HEK293 (cell line): Measurements from ENCODE around the gene DNAH3.
"Not testable (repeated sequence)": the region's sequence is repeated elsewhere in the genome, so short reads cannot be mapped to it uniquely, and the experiment has no call there.

Source experiments
- KLF10 ChIP-seq: fragments of 450-650 bp; IDR thresholded peaks from 2 replicates; pipeline ENCODE4 v1.5.1; 2018; ENCODE audit warnings: missing biosample characterization, mild to moderate bottlenecking, missing genetic modification characterization
- SALL2 ChIP-seq: fragments of 450-650 bp; formaldehyde crosslinking; IDR thresholded peaks from 2 replicates; pipeline ENCODE4 v1.5.0; 2017; ENCODE audit warnings: missing biosample characterization, mild to moderate bottlenecking, missing genetic modification characterization, borderline replicate concordance
- SCRT1 ChIP-seq: fragments of 450-650 bp; formaldehyde crosslinking; IDR thresholded peaks from 2 replicates; pipeline ENCODE4 v1.5.1; 2016; ENCODE audit warnings: missing biosample characterization, missing genetic modification characterization, borderline replicate concordance
- ZNF223 ChIP-seq: fragments of 450-650 bp; formaldehyde crosslinking; IDR thresholded peaks from 2 replicates; pipeline ENCODE4 v1.5.1; 2016; ENCODE audit warnings: missing biosample characterization, missing genetic modification characterization
- ZNF280D ChIP-seq: fragments of 450-650 bp; formaldehyde crosslinking; IDR thresholded peaks from 2 replicates; pipeline ENCODE4 v1.5.1; 2016; ENCODE audit warnings: missing biosample characterization, missing genetic modification characterization
- ZNF423 ChIP-seq: fragments of 450-650 bp; formaldehyde crosslinking; IDR thresholded peaks from 2 replicates; pipeline ENCODE4 v1.5.1; 2016; ENCODE audit warnings: missing biosample characterization, missing genetic modification characterization
- ZNF530 ChIP-seq: fragments of 450-650 bp; formaldehyde crosslinking; IDR thresholded peaks from 2 replicates; pipeline ENCODE4 v1.5.1; 2016; ENCODE audit warnings: low read depth, missing biosample characterization, missing genetic modification characterization
- ZNF629 ChIP-seq: fragments of 450-650 bp; formaldehyde crosslinking; IDR thresholded peaks from 2 replicates; pipeline ENCODE4 v1.5.1; 2017; ENCODE audit warnings: missing biosample characterization, missing genetic modification characterization
- ZNF660 ChIP-seq: fragments of 450-650 bp; IDR thresholded peaks from 2 replicates; pipeline ENCODE4 v1.5.1; 2018; ENCODE audit warnings: missing biosample characterization, mild to moderate bottlenecking, missing genetic modification characterization
- ZNF747 ChIP-seq: fragments of 450-650 bp; formaldehyde crosslinking; IDR thresholded peaks from 2 replicates; pipeline ENCODE4 v1.5.1; 2016; ENCODE audit warnings: missing biosample characterization, missing genetic modification characterization
- ZNF791 ChIP-seq: fragments of 450-650 bp; formaldehyde crosslinking; IDR thresholded peaks from 2 replicates; pipeline ENCODE4 v1.5.1; 2016; ENCODE audit warnings: missing biosample characterization, missing genetic modification characterization
- TF ChIP-seq, protein P1 (sequence below): fragments of 450-650 bp; formaldehyde crosslinking; IDR thresholded peaks from 2 replicates; pipeline ENCODE4 v1.5.1; 2016; ENCODE audit warnings: missing biosample characterization, missing genetic modification characterization
- TF ChIP-seq, protein P2 (sequence below): fragments of 450-650 bp; formaldehyde crosslinking; IDR thresholded peaks from 2 replicates; pipeline ENCODE4 v1.5.1; 2016; ENCODE audit warnings: missing biosample characterization, missing genetic modification characterization
- TF ChIP-seq, protein P3 (sequence below): fragments of 450-650 bp; formaldehyde crosslinking; IDR thresholded peaks from 2 replicates; pipeline ENCODE4 v1.5.1; 2016; ENCODE audit warnings: missing biosample characterization, missing genetic modification characterization

- not testable (repeated sequence) for TF ChIP-seq ZNF791 (tag by site-specific recombination); ZNF423 (tag by site-specific recombination); ZNF747 (tag by site-specific recombination); ZNF530; ZNF223 (tag by site-specific recombination); ZNF660 (tag by site-specific recombination); SALL2 (tag by site-specific recombination); SCRT1 (tag by site-specific recombination); ZNF280D; ZNF629 (tag by site-specific recombination); KLF10 (tag by site-specific recombination)
- TF ChIP-seq, protein P1, sequence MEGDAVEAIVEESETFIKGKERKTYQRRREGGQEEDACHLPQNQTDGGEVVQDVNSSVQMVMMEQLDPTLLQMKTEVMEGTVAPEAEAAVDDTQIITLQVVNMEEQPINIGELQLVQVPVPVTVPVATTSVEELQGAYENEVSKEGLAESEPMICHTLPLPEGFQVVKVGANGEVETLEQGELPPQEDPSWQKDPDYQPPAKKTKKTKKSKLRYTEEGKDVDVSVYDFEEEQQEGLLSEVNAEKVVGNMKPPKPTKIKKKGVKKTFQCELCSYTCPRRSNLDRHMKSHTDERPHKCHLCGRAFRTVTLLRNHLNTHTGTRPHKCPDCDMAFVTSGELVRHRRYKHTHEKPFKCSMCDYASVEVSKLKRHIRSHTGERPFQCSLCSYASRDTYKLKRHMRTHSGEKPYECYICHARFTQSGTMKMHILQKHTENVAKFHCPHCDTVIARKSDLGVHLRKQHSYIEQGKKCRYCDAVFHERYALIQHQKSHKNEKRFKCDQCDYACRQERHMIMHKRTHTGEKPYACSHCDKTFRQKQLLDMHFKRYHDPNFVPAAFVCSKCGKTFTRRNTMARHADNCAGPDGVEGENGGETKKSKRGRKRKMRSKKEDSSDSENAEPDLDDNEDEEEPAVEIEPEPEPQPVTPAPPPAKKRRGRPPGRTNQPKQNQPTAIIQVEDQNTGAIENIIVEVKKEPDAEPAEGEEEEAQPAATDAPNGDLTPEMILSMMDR (tag by site-specific recombination) = not testable (repeated sequence)
- TF ChIP-seq, protein P2, sequence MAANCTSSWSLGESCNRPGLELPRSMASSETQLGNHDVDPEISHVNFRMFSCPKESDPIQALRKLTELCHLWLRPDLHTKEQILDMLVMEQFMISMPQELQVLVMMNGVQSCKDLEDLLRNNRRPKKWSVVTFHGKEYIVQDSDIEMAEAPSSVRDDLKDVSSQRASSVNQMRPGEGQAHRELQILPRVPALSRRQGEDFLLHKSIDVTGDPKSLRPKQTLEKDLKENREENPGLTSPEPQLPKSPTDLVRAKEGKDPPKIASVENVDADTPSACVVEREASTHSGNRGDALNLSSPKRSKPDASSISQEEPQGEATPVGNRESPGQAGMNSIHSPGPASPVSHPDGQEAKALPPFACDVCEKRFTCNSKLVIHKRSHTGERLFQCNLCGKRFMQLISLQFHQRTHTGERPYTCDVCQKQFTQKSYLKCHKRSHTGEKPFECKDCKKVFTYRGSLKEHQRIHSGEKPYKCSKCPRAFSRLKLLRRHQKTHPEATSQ (tag by site-specific recombination) = not testable (repeated sequence)
- TF ChIP-seq, protein P3, sequence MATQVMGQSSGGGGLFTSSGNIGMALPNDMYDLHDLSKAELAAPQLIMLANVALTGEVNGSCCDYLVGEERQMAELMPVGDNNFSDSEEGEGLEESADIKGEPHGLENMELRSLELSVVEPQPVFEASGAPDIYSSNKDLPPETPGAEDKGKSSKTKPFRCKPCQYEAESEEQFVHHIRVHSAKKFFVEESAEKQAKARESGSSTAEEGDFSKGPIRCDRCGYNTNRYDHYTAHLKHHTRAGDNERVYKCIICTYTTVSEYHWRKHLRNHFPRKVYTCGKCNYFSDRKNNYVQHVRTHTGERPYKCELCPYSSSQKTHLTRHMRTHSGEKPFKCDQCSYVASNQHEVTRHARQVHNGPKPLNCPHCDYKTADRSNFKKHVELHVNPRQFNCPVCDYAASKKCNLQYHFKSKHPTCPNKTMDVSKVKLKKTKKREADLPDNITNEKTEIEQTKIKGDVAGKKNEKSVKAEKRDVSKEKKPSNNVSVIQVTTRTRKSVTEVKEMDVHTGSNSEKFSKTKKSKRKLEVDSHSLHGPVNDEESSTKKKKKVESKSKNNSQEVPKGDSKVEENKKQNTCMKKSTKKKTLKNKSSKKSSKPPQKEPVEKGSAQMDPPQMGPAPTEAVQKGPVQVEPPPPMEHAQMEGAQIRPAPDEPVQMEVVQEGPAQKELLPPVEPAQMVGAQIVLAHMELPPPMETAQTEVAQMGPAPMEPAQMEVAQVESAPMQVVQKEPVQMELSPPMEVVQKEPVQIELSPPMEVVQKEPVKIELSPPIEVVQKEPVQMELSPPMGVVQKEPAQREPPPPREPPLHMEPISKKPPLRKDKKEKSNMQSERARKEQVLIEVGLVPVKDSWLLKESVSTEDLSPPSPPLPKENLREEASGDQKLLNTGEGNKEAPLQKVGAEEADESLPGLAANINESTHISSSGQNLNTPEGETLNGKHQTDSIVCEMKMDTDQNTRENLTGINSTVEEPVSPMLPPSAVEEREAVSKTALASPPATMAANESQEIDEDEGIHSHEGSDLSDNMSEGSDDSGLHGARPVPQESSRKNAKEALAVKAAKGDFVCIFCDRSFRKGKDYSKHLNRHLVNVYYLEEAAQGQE (tag by site-specific recombination) = not testable (repeated sequence)
Measured at GRCh38 chr16:21055738-21056137, 94.9 kb downstream of the DNAH3 start.
